ENCODE measurements around the gene VSNL1.

GRCh38 chr2:17661460-17661859 is 121.0 kb downstream of the VSNL1 start:
- TF ChIP-seq, protein P1, sequence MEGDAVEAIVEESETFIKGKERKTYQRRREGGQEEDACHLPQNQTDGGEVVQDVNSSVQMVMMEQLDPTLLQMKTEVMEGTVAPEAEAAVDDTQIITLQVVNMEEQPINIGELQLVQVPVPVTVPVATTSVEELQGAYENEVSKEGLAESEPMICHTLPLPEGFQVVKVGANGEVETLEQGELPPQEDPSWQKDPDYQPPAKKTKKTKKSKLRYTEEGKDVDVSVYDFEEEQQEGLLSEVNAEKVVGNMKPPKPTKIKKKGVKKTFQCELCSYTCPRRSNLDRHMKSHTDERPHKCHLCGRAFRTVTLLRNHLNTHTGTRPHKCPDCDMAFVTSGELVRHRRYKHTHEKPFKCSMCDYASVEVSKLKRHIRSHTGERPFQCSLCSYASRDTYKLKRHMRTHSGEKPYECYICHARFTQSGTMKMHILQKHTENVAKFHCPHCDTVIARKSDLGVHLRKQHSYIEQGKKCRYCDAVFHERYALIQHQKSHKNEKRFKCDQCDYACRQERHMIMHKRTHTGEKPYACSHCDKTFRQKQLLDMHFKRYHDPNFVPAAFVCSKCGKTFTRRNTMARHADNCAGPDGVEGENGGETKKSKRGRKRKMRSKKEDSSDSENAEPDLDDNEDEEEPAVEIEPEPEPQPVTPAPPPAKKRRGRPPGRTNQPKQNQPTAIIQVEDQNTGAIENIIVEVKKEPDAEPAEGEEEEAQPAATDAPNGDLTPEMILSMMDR (IDR thresholded peaks at IDR 0.05; ENCODE audit: insufficient read depth, low read length, poor library complexity, severe bottlenecking), result no peak
- TF ChIP-seq EZH2phosphoT487 (conservative IDR thresholded peaks at IDR 0.05; ENCODE audit: low read length), result no peak
